Measurements from ENCODE around the gene MRPS15.
"Not testable (repeated sequence)": the region's sequence is repeated elsewhere in the genome, so short reads cannot be mapped to it uniquely, and the experiment has no call there.

MRPS15 gene

GRCh38 chr1:36482724-36483388 is 18.7 kb upstream of the MRPS15 start, which contains the start of gene CSF3R:
CSF3R (minus strand) TSS chr1:36482913; CDS start chr1:36479496, 3,417 bp downstream.
- DNase-seq (ENCODE audit: low spot score) = no peak

DNA sequence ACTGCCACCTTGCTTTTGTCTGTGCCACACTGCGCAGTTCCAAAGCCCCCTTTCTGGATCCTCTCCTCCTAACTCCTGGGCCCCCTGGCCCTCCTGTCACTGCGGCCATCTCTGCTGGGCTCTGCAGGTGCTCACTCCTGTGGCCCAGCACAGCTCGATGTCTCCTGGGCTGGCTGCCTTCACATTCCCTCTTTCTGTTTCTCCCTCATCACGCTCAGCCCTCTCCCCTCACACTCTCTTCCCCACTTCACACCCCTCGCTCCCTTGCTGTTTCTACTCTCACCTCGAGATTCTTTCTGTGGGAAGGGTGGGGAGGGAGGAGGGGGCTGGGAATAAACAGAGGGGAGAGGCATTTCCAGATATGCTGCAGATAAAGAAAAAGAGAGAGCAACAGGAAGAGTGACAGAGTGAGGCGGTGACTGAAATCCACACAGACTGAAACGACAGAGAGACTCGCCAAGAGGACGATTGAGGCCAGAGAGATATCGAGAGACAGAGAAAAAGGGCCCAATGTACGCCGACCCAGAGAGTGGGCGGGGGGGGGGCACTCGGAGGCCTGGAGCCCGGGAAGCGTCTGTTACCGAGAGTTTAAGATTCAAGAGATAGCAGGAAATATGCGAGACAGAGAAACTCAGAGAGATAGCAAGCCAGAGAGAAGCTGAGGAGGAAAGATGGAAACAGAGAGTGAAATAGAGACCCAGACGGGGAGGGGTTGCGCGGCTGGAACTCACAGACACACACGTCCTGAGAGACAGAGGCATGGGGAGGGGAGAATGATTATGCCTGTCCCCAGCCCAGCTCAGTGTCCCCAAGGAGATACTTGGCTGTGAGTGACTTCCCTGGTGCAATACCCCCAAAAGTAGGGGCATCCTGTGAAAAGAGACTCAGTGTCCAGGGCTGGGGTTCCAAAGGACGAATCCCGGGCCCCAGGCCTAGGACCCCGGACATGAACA is 17.9 kb upstream of the MRPS15 start:
- DNase-seq (ENCODE audit: low spot score) = no peak

GRCh38 chr1:36481091-36481490 is 16.9 kb upstream of the MRPS15 start:
- DNase-seq (ENCODE audit: low spot score) = no peak

DNA sequence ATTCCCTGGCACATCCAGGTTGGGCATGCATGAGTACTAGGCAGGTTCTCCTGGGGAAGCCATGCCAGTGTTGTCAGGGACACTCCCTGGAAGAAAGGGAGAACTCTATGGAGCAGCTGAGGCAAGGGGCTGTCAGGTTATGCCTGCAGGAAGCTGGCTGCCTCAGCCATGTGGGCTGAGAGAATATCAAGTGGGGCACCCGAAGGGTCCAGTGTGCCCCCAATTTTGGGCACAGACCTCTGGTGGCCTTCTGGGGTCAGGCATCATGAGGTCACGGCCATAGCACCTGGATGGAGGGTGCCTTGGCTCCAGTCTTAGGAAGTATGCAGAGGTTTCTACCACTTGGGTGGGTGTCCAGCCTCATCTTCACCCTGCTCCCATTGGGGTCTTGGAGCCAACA is 16.0 kb upstream of the MRPS15 start:
- DNase-seq (ENCODE audit: low spot score) = no peak

GRCh38 chr1:36479505-36480051 is 15.4 kb upstream of the MRPS15 start:
- no peak for DNase-seq (ENCODE audit: low spot score)

GRCh38 chr1:36477615-36478014 is 13.4 kb upstream of the MRPS15 start:
- not testable (repeated sequence) for DNase-seq (ENCODE audit: low spot score)

DNA sequence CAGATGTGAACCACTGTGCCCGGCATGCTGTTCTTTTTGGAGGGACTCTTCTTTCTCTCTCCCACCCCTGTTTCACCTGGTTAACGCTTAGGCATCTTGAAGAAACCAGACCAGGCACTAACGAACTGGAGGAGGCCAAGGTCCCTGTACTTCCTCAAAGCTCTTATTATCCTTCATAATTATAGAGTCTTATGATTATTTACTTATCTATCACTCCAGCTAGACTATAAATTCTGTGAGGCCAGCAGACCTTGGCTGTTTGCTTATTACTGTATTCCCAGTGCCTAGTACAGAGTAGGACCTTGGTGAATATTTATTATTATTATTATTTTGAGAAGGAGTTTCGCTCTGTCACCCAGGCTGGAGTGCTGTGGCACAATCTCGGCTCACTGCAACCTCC is 12.8 kb upstream of the MRPS15 start:
- DNase-seq (ENCODE audit: low spot score) = no peak

GRCh38 chr1:36475910-36476604 is 11.9 kb upstream of the MRPS15 start:
- no peak for DNase-seq (ENCODE audit: low spot score)

DNA sequence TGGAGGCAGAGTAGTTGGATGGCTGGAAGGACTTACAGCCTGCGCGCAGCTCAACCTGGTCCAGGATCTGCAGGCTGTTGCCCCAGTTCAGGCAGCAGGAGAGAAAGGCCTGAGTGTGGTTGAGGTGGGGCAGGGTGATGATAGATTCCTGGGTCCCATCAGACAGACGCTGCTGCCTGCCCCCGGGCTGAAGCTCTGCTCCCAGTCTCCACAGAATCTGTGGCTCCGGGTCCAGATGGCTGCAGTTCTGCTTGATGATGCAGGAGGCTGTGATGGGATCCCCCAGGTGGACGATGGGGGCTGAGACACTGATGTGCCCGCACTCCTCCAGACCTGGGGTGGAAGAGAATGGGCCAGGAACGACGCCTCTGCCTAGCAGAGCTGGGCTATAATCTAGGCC is 11.2 kb upstream of the MRPS15 start:
- no peak for DNase-seq (ENCODE audit: low spot score)

DNA sequence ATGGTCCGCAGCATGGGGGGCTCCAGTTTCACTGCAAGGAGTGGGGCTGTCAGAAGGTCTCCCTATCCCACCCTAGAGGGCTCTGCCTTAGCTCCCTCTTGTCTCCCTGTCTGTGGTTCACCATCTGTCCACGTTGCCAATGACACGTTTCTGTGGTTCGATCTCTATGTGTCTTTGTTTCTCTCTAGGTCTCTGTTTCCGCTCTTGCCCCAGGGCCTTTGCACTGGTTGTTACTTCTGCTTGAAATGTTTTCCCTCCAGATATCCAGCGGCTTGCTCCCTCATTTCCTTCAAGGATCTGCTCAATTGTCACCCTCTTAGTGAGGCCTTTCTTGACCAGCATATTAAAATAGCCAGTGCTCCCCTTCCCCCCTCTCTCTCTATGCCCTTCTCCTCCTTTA is 8.5 kb upstream of the MRPS15 start:
- no peak for DNase-seq (ENCODE audit: low spot score)

DNA sequence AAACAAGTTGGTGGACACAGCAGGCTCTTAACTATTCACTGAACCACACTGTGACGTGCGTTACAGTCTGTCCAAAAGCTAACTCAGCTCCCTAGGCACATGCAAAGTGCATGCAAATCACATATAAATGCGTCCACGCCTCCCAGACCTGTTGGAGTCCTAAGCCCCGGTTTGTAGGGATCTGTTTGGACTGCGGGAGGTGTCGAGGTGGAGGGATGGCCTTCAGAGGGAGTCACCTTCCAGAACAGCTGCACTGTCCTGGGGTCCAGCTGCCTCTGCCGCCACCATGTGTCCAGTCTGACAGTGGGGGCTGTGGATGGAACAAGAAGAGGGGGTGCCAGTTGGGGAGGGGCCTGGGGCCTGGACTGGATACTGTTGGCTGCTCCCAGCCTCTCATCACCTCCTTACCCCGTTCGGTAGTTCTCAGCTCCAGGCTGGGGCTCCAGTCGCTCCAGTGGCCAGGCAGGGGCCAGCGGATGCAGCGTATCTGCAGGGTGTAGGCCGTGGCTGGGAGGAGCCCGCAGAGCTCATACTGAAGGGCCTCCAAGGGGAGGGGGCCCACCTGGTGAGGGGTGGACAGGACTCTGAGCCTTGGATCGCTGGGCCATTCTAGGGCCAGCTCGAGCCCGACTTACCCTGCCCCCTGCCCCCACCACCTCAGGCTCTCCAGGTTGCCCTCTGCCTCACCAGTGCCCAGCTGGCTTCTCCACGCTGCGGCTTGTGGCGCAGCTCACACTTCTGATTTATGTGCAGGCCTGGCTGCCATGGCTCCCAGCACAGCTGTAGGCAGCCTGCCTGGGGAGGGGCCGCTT is 7.9 kb upstream of the MRPS15 start:
- DNase-seq (ENCODE audit: low spot score) = no peak

- DNase-seq (ENCODE audit: low spot score) = no peak
Observed at GRCh38 chr1:36469163-36469562, 5.0 kb upstream of the MRPS15 start.

DNA sequence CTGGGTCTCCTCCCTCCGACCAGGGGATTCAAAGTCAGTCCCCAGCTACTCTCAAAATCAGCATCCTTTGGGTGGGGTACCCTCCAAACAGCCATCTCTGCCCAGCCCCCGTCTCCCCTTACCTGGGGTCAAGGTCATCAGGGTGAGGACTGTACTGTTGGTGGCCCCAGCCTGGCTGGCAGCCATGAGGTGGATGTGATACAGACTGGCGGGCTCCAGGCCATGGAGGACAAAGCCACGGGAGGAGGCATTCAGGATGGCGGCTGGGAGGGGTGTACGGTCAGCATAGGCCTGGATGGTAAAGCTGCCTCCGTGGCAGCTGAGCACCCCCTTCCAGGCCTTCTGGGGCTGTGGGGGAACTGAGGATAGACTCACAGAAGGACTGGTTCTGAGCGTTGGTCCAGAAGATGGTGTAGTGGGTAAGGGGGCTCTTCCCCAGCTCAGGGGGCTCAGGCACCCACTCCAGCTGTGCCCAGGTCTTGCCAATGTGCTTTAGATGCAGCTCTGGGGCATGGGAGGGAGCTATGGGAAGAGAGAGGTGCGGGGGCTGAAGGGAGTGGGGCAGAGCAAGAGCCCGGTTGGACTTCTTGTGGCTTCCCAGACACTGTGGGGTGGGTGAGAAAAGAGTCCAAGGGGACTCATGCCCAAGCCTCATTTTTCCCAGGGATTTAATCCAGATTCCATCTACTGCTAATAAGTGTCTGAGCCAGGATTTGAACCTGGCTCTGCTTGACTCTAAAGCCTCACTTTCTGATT is 3.7 kb upstream of the MRPS15 start:
- no peak for DNase-seq (ENCODE audit: low spot score)

- DNase-seq (ENCODE audit: low spot score) = no peak
Observed at GRCh38 chr1:36467027-36467410, 2.8 kb upstream of the MRPS15 start.

- no peak for DNase-seq (ENCODE audit: low spot score)
Observed at GRCh38 chr1:36466370-36467026, 2.3 kb upstream of the MRPS15 start.

GRCh38 chr1:36465731-36466369 is 1.7 kb upstream of the MRPS15 start:
- DNase-seq (ENCODE audit: low spot score) = peak; percentile 51

GRCh38 chr1:36464605-36465393 is 615 bp upstream of the MRPS15 start:
- peak; percentile 31 for DNase-seq (ENCODE audit: low spot score)

DNA sequence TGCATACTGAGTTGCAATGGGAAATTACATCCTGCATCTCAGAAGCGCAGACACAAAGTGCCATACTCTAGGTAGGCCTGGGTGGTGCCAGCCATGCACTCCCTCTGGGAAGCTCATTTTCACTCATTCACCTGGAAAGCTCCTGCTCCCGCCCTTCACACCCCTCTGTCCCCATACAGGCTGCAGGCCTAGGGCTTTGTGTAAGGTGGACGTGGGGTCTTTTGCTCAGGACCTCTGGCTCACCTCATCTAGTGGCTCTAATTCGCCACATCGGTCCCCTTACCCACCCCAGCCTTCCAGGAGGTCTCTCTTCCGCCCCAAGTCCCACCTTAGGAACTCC is 751 bp downstream of the MRPS15 start:
- no peak for DNase-seq (ENCODE audit: low spot score)

GRCh38 chr1:36458910-36459309 is 5.3 kb downstream of the MRPS15 start:
- no peak for DNase-seq (ENCODE audit: low spot score)
